GM10266 (cell line): ENCODE measurements around the gene ACYP2.

ENCODE experiments used
- DNase-seq: peaks from one replicate; pipeline ENCODE4 v3.0.0; 2012; ENCODE audit errors: extremely low spot score
- TF ChIP-seq, protein P1 (sequence below): IDR thresholded peaks from 2 replicates; pipeline ENCODE4 v1.5.1; 2012; ENCODE audit warnings: mild to moderate bottlenecking, low read depth; ENCODE audit not compliant: control insufficient read depth, insufficient read depth; ENCODE audit errors: missing control alignments

ACYP2 gene

DNA sequence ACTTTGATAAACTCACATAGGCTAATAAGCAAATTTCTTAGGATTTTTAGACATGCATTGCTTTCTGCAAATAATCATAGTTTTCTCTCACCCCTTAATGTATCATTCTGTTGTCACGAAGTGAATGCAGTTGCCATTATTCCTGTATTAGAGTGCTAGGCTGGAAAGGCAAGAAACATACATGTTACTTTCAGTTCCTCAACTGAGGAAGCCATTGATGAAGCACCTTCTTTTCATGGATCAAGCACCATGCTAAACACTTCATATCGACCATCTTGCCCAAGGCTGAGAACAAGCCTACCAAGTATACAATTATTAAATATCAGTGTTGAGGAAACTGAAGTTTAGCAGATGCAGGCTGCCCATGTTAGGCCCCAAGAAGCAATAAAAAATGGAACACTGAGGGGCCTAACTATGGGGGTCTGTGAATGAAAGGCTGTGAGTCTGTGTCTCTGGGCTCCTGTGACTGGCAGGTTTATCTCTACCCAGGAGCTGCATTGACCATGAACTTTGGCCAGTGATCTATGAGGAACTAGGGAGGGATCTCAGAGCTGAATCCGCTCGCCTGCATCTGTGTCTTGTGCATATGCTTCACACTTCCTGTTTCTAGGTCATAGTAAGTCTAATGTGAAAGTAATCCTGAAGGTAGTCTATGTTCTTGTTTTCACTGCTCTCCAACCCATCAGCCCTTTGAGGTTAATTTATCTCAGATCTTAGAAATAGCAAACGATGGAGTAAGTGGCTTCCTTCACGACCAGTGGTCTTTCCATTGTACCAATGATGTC lies 156.6 kb downstream of the ACYP2 start:
- peak; percentile 38 for DNase-seq
- TF ChIP-seq, protein P1, sequence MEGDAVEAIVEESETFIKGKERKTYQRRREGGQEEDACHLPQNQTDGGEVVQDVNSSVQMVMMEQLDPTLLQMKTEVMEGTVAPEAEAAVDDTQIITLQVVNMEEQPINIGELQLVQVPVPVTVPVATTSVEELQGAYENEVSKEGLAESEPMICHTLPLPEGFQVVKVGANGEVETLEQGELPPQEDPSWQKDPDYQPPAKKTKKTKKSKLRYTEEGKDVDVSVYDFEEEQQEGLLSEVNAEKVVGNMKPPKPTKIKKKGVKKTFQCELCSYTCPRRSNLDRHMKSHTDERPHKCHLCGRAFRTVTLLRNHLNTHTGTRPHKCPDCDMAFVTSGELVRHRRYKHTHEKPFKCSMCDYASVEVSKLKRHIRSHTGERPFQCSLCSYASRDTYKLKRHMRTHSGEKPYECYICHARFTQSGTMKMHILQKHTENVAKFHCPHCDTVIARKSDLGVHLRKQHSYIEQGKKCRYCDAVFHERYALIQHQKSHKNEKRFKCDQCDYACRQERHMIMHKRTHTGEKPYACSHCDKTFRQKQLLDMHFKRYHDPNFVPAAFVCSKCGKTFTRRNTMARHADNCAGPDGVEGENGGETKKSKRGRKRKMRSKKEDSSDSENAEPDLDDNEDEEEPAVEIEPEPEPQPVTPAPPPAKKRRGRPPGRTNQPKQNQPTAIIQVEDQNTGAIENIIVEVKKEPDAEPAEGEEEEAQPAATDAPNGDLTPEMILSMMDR: no peak

- DNase-seq: no peak
- TF ChIP-seq, protein P1: no peak
These were observed 159.4 kb downstream of the ACYP2 start for GRCh38 chr2:54274781-54275242.

DNA sequence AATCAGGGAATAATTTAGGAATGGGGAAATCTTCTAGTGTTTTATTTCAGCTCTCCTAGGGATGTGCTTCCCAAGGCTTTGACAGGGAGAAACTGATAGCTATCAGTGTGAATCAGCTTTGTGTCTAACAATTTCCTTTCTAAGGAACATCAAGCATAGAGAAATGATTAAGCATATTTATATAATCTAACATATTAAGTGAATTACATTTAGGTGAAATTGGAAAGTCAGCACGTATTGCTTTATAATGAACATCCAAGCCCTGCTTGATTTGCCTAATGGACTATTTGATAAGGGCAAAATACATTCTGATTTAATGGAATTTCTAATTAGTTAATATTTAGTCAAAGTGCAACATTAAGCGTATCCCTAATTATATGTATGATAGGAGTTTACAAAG lies 160.1 kb downstream of the ACYP2 start:
- DNase-seq: no peak

DNA sequence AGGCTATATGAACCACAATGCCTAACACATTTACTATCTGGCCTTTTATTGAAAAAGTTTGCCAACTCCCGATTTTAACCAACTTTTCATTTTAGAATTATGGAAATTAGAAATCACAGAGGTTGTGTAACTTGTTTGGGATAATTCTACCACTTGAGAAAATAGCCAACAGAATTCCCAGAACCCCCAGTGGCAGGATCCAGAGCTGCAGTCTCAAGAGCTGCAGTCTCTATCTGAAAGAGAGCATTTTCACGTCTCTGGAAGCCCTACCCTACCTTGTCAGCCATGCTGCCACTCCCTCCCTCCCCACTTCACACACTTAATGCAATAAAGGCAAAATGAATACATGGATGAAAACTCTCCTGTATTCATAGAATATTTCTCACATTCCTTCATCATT lies 164.0 kb downstream of the ACYP2 start:
- no peak for DNase-seq
- TF ChIP-seq, protein P1: no peak

More for the DNA sequence above, 160.1 kb downstream of the ACYP2 start:
- TF ChIP-seq, protein P1: no peak

DNA sequence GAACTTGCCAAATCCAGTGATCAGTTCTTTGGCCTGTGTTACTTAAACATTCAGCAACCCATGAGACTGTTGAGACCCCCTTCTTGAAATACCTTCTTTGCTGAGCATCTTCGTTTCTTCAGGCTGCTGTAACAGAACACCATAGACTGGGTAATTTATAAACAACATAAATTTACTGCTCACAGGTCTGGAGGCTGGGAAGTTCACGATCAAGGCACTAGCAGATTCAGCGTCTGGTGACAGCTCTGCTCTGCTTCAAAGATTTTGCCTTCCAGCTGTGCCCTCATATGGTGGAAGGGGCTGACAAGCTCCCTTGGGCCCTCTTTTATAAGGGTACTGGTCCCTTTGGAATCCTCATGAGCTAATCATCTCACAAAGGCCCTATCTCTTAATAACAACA lies 169.4 kb downstream of the ACYP2 start:
- DNase-seq: no peak
- TF ChIP-seq, protein P1: no peak

GRCh38 chr2:54285451-54285850 lies 170.0 kb downstream of the ACYP2 start:
- TF ChIP-seq, protein P1: no peak

DNA sequence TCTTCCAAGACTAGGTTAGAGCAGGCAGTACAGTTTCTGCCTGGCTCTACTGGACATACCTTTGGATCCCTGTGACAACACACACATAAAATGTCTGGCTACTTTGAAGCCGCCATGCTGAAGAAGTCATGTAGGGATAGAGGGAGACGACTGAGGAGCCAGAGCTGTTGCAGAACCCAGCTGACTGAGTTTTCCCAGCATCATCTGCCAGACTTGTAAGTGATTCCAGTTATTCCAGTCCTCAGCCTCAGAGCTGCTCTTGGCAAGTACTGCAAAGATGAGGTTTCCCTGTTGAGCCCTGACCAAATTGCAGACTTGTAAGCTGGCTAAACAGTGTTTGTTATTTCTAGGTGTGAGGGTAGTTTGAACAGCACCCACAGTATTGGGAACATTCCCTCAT lies 172.1 kb downstream of the ACYP2 start:
- TF ChIP-seq, protein P1: no peak

More at GRCh38 chr2:54285451-54285850, 170.0 kb downstream of the ACYP2 start:
- DNase-seq: no peak

More for the DNA sequence above, 172.1 kb downstream of the ACYP2 start:
- DNase-seq: no peak
